Suprapubic skin (tissue), 4 donors: Measurements from ENCODE around the gene GLRX3. TPM values are rescaled to one million over a fixed set of nuclear protein-coding genes. Genes with fewer than 3 reads are reported as not detected.

Source experiments
- DNase-seq, 2 donors: peaks; one replicate each; pipeline ENCODE4 v3.0.0-alpha.2; 2019; ENCODE audit warnings: low spot score in 2 of 2
- H3K27ac ChIP-seq: fragments of 200-600 bp; sonication (generic); one replicate; pipeline ENCODE4 v1.5.1; 2019
- H3K27me3 ChIP-seq: fragments of 200-600 bp; sonication (generic); one replicate; pipeline ENCODE4 v1.5.1; 2019
- H3K36me3 ChIP-seq: fragments of 200-600 bp; sonication (generic); one replicate; pipeline ENCODE4 v1.5.1; 2019
- H3K4me1 ChIP-seq: fragments of 200-600 bp; sonication (generic); one replicate; pipeline ENCODE4 v1.5.1; 2019
- H3K4me3 ChIP-seq: fragments of 200-600 bp; sonication (generic); one replicate; pipeline ENCODE4 v1.5.1; 2019; ENCODE audit warnings: mild to moderate bottlenecking
- H3K9me3 ChIP-seq: fragments of 200-600 bp; sonication (generic); one replicate; pipeline ENCODE4 v1.5.1; 2019
- CTCF ChIP-seq, 2 donors: fragments of 200-600 bp in 1 of 2; fragments of 450-650 bp in 1 of 2; sonication (generic) in 1 of 2; IDR thresholded peaks; one replicate each; pipeline ENCODE4 v1.5.1; 2016 to 2019; ENCODE audit warnings: antibody characterized with exemption in 2 of 2, mild to moderate bottlenecking in 1 of 2, moderate library complexity in 1 of 2
- EP300 ChIP-seq: sonication (generic); formaldehyde crosslinking; IDR thresholded peaks from one replicate; pipeline ENCODE4 v1.6.1; 2017; ENCODE audit warnings: antibody characterized with exemption
- POLR2A ChIP-seq, 2 donors: fragments of 450-650 bp; IDR thresholded peaks; one replicate each; pipeline ENCODE4 v1.6.1; 2017; ENCODE audit warnings: antibody characterized with exemption in 2 of 2, mild to moderate bottlenecking in 2 of 2, moderate library complexity in 2 of 2
- POLR2AphosphoS5 ChIP-seq, 3 donors: sonication (generic); formaldehyde crosslinking; IDR thresholded peaks; one replicate each; pipeline ENCODE4 v1.6.1; 2017; ENCODE audit warnings: antibody characterized with exemption in 3 of 3
- WGBS: methylation state at CpG from one replicate; pipeline ENCODE4 v1.1.5; 2018; 5-methylcytosine and 5-hydroxymethylcytosine counted together
- total RNA-seq, 4 donors: library from RNA; depleted of rRNA; stranded (reverse); fragments of >200 nt; gene quantifications; one replicate each; pipeline ENCODE4 v1.1.0, GENCODE V29; 2016

GLRX3 gene
- total RNA-seq, 4 donors from 2014 or later = 35.7 to 115 (median 44.7) TPM

DNA sequence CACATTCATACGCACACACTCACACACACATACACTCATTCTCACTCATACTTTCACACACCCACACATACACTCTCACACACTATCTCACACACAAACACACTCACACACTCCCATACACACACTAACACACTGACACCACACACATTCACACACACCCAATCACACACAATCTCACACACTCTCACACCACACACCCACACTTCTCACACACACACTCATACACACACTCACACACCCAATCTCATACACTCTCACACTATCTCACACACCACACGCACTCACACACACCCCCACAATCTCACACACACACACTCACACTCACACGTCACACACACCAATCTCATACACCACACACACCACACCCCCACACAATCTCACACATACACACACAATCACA is 71.0 kb downstream of the GLRX3 start:
- Histone ChIP-seq H3K27me3 (no peaks in the 10 kb centered on the region), H3K27ac (no peak overlapping the region), H3K36me3 (no peaks in the 10 kb centered on the region), H3K4me3 (no peak overlapping the region), H3K9me3 (no peaks in the 10 kb centered on the region), H3K4me1 (no peaks in the 10 kb centered on the region)
- TF ChIP-seq EP300 (no peak), POLR2AphosphoS5 (IDR thresholded peaks at IDR 0.05) (no peak), CTCF (IDR thresholded peaks at IDR 0.05) (no peak), POLR2A (IDR thresholded peaks at IDR 0.05) (no peak)
- no peak for DNase-seq
- 80% methylated on average over 3 of the region's 3 CpGs for WGBS

DNA sequence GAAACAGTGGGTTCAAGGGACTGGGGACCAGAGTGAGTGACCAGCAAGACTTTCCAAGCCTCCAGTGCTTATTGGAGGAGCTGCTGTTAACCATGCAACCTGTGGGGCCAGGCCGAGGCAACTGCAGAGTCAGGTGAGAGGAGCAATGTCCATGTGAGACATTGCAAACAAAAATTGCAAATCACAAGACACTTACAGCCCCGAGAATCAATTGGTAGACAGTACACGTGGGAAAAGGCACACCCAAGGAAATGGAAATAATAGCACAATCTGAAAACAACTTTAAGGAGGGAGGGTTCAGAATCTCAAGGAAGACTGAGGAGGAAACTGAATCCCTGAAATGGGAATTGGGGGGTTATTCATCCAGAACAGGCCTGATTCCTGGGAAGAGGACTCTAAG is 72.6 kb downstream of the GLRX3 start:
- DNase-seq = no peak
- 58% methylated on average over 3 of the region's 3 CpGs for WGBS
- Histone ChIP-seq H3K27ac (no peak overlapping the region), H3K4me3 (no peak overlapping the region), H3K27me3 (no peaks in the 10 kb centered on the region), H3K36me3 (no peaks in the 10 kb centered on the region), H3K4me1 (no peaks in the 10 kb centered on the region), H3K9me3 (no peaks in the 10 kb centered on the region)
- TF ChIP-seq CTCF (IDR thresholded peaks at IDR 0.05) = no peak
- no peak for TF ChIP-seq POLR2AphosphoS5 (IDR thresholded peaks at IDR 0.05)
- no peak for TF ChIP-seq EP300
- no peak for TF ChIP-seq POLR2A (IDR thresholded peaks at IDR 0.05)

GRCh38 chr10:130212746-130213145 is 76.6 kb downstream of the GLRX3 start:
- TF ChIP-seq EP300 (no peak), POLR2AphosphoS5 (IDR thresholded peaks at IDR 0.05) (no peak), CTCF (IDR thresholded peaks at IDR 0.05) (no peak), POLR2A (IDR thresholded peaks at IDR 0.05) (no peak)
- Histone ChIP-seq H3K36me3 (no peaks in the 10 kb centered on the region), H3K27me3 (no peaks in the 10 kb centered on the region), H3K9me3 (no peaks in the 10 kb centered on the region), H3K4me1 (no peaks in the 10 kb centered on the region), H3K27ac (no peak overlapping the region), H3K4me3 (no peak overlapping the region)
- DNase-seq = no peak
- WGBS = 50% methylated on average over 4 of the region's 4 CpGs

- Histone ChIP-seq H3K9me3 (no peaks in the 10 kb centered on the region), H3K4me3 (no peak overlapping the region), H3K36me3 (no peaks in the 10 kb centered on the region), H3K27ac (no peak overlapping the region), H3K27me3 (no peaks in the 10 kb centered on the region), H3K4me1 (no peaks in the 10 kb centered on the region)
- TF ChIP-seq CTCF (IDR thresholded peaks at IDR 0.05) = no peak
- no peak for TF ChIP-seq POLR2AphosphoS5 (IDR thresholded peaks at IDR 0.05)
- TF ChIP-seq EP300 = no peak
- no peak for TF ChIP-seq POLR2A (IDR thresholded peaks at IDR 0.05)
- WGBS = 91% methylated on average over 32 of the region's 51 CpGs
- no peak for DNase-seq
These were observed 77.3 kb downstream of the GLRX3 start for GRCh38 chr10:130213286-130214080.

- Histone ChIP-seq H3K4me1 (no peaks in the 10 kb centered on the region), H3K36me3 (no peaks in the 10 kb centered on the region), H3K27ac (no peak overlapping the region), H3K4me3 (no peak overlapping the region), H3K27me3 (no peaks in the 10 kb centered on the region), H3K9me3 (no peaks in the 10 kb centered on the region)
- 93% methylated on average over 7 of the region's 7 CpGs for WGBS
- TF ChIP-seq CTCF (IDR thresholded peaks at IDR 0.05) = no peak
- no peak for TF ChIP-seq POLR2AphosphoS5 (IDR thresholded peaks at IDR 0.05)
- no peak for TF ChIP-seq POLR2A (IDR thresholded peaks at IDR 0.05)
- no peak for TF ChIP-seq EP300
- DNase-seq = no peak
These were observed 78.2 kb downstream of the GLRX3 start for GRCh38 chr10:130214431-130214830.
